Thoracic aorta (tissue), 2 donors: Measurements from ENCODE around the gene PDE4C. TPM values are rescaled to one million over a fixed set of nuclear protein-coding genes. Genes with fewer than 3 reads are reported as not detected.
A peak's percentile ranks its signal among the peaks of the same experiment; 100 is the strongest.

Source experiments
- ATAC-seq: fragments of 150-250 bp; one replicate; pipeline ENCODE4 v1.8.0; 2017; ENCODE audit warnings: low read depth; ENCODE audit not compliant: insufficient number of reproducible peaks, low FRiP score
- DNase-seq: peaks from one replicate; pipeline ENCODE4 v3.0.0-alpha.2; 2020; ENCODE audit warnings: low spot score
- H3K27ac ChIP-seq, 2 donors: fragments of 200-600 bp; sonication (generic); 1 replicate in 1 of 2; 2 replicates in 1 of 2; pipeline ENCODE4 v1.5.1; 2016; ENCODE audit warnings: mild to moderate bottlenecking in 2 of 2, moderate library complexity in 2 of 2
- H3K27me3 ChIP-seq: fragments of 200-600 bp; sonication (generic); replicated peaks from 2 replicates; pipeline ENCODE4 v1.6.0; 2016; ENCODE audit warnings: mild to moderate bottlenecking; ENCODE audit not compliant: insufficient read depth
- H3K36me3 ChIP-seq: fragments of 200-600 bp; sonication (generic); one replicate; pipeline ENCODE4 v1.5.1; 2016
- H3K4me1 ChIP-seq, 2 donors: fragments of 200-600 bp; sonication (generic); 1 replicate in 1 of 2; 2 replicates in 1 of 2; pipeline versions ENCODE4 v1.5.1 to v1.6.0; 2016; ENCODE audit warnings: low read depth in 2 of 2, mild to moderate bottlenecking in 1 of 2; ENCODE audit not compliant: control insufficient read depth in 1 of 2
- H3K4me3 ChIP-seq: fragments of 200-600 bp; sonication (generic); 2 replicates; pipeline ENCODE4 v1.5.1; 2016; ENCODE audit warnings: mild to moderate bottlenecking
- H3K9me3 ChIP-seq: fragments of 200-600 bp; sonication (generic); 2 replicates; pipeline ENCODE4 v1.5.1; 2016
- total RNA-seq, 2 donors: library from RNA; depleted of rRNA; stranded (reverse); fragments of >200 nt; gene quantifications; one replicate each; pipeline versions ENCODE4 v1.1.0 to v1.2.3, GENCODE V29; 2016
- TF ChIP-seq, protein P1 (sequence below): fragments of 200-600 bp; sonication (generic); IDR thresholded peaks from one replicate; pipeline ENCODE4 v1.5.1; 2019; ENCODE audit warnings: antibody characterized with exemption

The PDE4C gene
- total RNA-seq, 2 donors from 2014 or later = 0.41 to 0.42 TPM

DNA sequence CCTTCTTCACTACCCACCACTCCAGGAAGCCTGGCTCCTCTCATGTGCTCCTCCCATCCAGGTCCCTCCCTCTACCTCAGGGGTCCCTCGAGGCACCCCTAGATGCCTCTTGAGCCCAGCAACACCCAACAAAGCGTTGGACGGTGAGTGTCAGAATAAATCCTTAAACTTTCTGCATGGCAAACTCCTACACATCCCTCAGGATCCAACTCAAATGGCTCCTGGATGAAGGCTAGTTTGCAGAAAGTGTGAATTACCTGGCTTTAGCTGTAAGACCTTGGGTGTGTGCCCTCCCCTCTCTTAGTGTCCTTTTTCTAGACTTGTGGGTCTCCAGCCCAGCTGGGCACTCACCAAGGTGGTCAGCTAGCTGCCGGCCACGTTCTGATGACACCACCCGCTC lies 27.9 kb downstream of the PDE4C start:
- no peaks in the 10 kb centered on the region for H3K9me3 ChIP-seq
- peaks cover 12 to 22% of the 10 kb centered on the region in 2 donors for H3K4me1 ChIP-seq
- no peak overlapping the region for H3K4me3 ChIP-seq
- H3K27ac ChIP-seq = no peak overlapping the region
- DNase-seq (no peak), ATAC-seq (no peak)
- no peaks in the 10 kb centered on the region for H3K27me3 ChIP-seq
- no peaks in the 10 kb centered on the region for H3K36me3 ChIP-seq
- TF ChIP-seq, protein P1, sequence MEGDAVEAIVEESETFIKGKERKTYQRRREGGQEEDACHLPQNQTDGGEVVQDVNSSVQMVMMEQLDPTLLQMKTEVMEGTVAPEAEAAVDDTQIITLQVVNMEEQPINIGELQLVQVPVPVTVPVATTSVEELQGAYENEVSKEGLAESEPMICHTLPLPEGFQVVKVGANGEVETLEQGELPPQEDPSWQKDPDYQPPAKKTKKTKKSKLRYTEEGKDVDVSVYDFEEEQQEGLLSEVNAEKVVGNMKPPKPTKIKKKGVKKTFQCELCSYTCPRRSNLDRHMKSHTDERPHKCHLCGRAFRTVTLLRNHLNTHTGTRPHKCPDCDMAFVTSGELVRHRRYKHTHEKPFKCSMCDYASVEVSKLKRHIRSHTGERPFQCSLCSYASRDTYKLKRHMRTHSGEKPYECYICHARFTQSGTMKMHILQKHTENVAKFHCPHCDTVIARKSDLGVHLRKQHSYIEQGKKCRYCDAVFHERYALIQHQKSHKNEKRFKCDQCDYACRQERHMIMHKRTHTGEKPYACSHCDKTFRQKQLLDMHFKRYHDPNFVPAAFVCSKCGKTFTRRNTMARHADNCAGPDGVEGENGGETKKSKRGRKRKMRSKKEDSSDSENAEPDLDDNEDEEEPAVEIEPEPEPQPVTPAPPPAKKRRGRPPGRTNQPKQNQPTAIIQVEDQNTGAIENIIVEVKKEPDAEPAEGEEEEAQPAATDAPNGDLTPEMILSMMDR = no peak

DNA sequence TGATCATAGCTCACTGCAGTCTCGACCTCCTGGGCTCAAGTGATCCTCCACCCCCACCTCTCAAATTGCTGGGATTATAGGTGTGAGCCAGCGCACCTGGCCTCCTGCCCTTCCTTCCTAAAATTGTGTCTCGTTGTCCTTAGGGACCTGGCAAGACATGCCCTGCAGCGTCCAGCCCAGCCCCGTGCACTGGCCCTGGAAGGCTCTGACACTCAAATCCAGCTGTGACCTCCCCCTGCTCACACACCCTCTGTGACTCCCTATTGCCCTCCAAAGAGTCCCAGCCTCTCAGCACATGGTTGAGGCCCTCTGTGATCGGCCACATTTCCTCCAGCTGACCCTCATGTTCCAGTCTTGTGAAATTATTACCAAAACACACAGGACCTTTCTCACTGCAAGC lies 28.3 kb downstream of the PDE4C start:
- DNase-seq (no peak), ATAC-seq (no peak)
- Histone ChIP-seq H3K36me3 (no peaks in the 10 kb centered on the region), H3K4me1 (peaks cover 8 to 18% of the 10 kb centered on the region in 2 donors), H3K27ac (no peak overlapping the region), H3K27me3 (no peaks in the 10 kb centered on the region), H3K4me3 (no peak overlapping the region), H3K9me3 (no peaks in the 10 kb centered on the region)
- TF ChIP-seq, protein P1 = no peak

DNA sequence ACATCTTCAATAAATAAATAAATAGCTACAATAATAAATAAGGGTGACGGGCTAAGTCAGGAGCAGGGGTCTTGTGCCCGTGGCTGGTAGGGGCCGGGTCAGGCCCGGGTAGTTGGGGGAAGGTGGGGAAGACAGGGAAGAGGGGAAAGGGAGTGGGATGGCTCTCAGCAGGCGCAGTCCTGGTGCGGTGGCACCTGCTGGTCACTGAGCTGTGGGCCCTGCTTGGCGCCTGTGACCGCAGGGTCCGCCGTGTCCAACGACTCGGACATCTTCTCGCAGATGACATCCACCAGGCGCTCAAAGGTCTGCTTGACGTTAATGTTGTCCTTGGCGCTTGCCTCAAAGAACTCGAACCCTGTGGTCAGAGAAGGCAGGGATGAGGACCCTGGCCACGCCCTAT lies 28.9 kb downstream of the PDE4C start:
- H3K27ac ChIP-seq = no peak overlapping the region
- H3K36me3 ChIP-seq = no peaks in the 10 kb centered on the region

DNA sequence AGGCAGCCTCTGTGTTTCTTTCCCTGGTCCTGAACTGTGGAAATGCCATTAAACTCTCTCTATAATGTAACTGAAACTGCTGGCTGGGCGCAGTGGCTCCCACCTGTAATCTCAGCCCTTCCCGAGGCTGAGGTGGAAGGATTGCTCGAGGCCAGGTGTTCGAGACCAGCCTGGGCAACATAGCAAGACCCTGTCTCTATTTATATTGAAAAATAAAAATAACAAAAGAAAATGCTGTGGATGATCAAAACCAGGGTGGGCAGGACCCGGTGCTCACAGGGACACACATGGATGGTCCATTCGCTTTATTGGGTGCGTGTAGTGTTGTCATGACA lies 29.8 kb downstream of the PDE4C start:
- H3K27me3 ChIP-seq = no peaks in the 10 kb centered on the region
- ATAC-seq (no peak), DNase-seq (no peak)
- no peak overlapping the region for H3K27ac ChIP-seq
- TF ChIP-seq, protein P1 = no peak
- H3K36me3 ChIP-seq = no peaks in the 10 kb centered on the region
- no peaks in the 10 kb centered on the region for H3K9me3 ChIP-seq
- H3K4me3 ChIP-seq = no peak overlapping the region
- peaks cover 8 to 13% of the 10 kb centered on the region in 2 donors for H3K4me1 ChIP-seq

More for the DNA sequence above, 28.9 kb downstream of the PDE4C start:
- Histone ChIP-seq H3K9me3 (no peaks in the 10 kb centered on the region), H3K4me1 (peaks cover 8 to 13% of the 10 kb centered on the region in 2 donors), H3K4me3 (no peak overlapping the region), H3K27me3 (no peaks in the 10 kb centered on the region)
- DNase-seq (no peak), ATAC-seq (no peak)
- TF ChIP-seq, protein P1 = no peak

DNA sequence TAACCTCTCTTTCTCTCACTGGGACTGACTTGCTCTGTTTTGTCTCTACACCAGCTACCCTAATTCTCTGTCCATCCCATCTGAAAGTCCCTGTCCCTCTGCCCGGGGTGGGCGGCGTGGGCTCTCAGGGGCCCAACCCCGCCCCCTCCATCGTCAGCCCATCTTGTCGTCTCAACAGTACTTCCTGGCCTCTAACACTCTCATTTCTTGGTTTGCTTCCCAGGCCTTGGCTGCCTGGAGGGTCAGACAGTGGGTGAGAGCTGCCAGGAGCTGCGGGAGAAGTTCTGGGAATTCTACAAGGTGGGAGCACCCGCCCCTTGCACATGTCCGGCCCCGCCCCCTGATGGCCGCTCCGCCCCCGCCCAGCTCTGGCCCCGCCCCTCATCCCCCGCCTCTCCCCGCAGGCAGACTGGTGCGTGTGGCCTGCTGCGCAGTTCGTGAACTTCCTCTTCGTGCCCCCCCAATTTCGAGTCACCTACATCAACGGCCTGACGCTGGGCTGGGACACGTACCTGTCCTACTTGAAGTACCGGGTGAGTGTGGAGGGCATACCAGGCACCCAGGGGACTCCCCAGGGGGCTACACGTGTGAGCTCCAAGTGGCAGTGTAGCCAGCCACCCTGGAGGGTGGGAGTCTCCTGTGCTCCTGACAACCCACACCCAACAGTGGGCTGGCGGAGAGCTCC lies 31.5 kb downstream of the PDE4C start:
- H3K27me3 ChIP-seq = no peaks in the 10 kb centered on the region
- DNase-seq (no peak), ATAC-seq (no peak)
- no peak overlapping the region for H3K27ac ChIP-seq
- no peaks in the 10 kb centered on the region for H3K9me3 ChIP-seq
- no peaks in the 10 kb centered on the region for H3K36me3 ChIP-seq
- peak overlapping the region; percentile 23 for H3K4me3 ChIP-seq
- TF ChIP-seq, protein P1 = no peak
- H3K4me1 ChIP-seq = peaks cover 8 to 13% of the 10 kb centered on the region in 2 donors
